Effector memory CD8-positive, alpha-beta T cell (primary cell): Measurements from ENCODE around the gene TMTC4.
"Not testable (repeated sequence)": the region's sequence is repeated elsewhere in the genome, so short reads cannot be mapped to it uniquely, and the experiment has no call there.

Source experiments
- ATAC-seq: fragments of 150-1000 bp; cut with Tn5 transposase; replicated peaks from 2 replicates; pipeline ENCODE4 v1.10.0; 2021; ENCODE audit warnings: mild to moderate bottlenecking, moderate library complexity
- DNase-seq, 3 experiments: peaks; one replicate each; pipeline ENCODE4 v3.0.0; 2021
- H3K27ac Mint-ChIP-seq, 2 donors: one replicate each; pipeline ENCODE4 v1.8.0; 2022; ENCODE audit warnings: mild to moderate bottlenecking in 2 of 2, mixed read lengths in 2 of 2, moderate library complexity in 2 of 2
- H3K27me3 Mint-ChIP-seq, 2 donors: one replicate each; pipeline ENCODE4 v1.8.0; 2022; ENCODE audit warnings: mixed read lengths in 2 of 2
- H3K36me3 Mint-ChIP-seq: one replicate; pipeline ENCODE4 v1.8.0; 2022; ENCODE audit warnings: mild to moderate bottlenecking, moderate library complexity, mixed read lengths; ENCODE audit not compliant: insufficient read depth
- H3K4me1 Mint-ChIP-seq, 2 donors: one replicate each; pipeline ENCODE4 v1.8.0; 2022; ENCODE audit warnings: low read depth in 2 of 2, mixed read lengths in 2 of 2
- H3K4me3 Mint-ChIP-seq, 2 donors: one replicate each; pipeline ENCODE4 v1.8.0; 2022; ENCODE audit warnings: mild to moderate bottlenecking in 2 of 2, mixed read lengths in 2 of 2, moderate library complexity in 2 of 2
- H3K9me3 Mint-ChIP-seq, 2 donors: one replicate each; pipeline ENCODE4 v1.8.0; 2022; ENCODE audit warnings: mixed read lengths in 2 of 2
- total RNA-seq, 9 experiments: gene quantifications; one replicate each; lab custom pipeline; 2026; lab: John Stamatoyannopoulos, UW

Gene TMTC4
- total RNA-seq: 11.8 to 64.9 (median 21.5) reads per million in 9 experiments

DNA sequence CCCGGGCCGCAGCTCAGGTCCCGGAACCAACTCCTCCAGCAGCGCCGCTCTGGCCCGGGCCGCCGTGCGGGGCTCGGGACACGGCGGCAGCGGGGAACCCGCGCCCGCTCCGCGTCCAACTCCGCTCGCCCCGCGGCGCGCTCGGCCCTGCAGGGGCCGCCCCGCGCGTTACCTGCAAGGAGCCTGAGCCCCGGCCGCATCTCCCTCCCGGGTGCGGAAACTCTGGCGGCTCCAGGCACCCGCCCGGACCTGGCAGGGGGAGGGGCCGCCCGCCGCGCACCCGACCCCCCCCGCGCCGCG is at the start of gene TMTC4:
Gene TMTC4 (minus strand): TSS at position 224 of the 300 bp plus-strand sequence. CDS start 4,433 bp downstream, outside the sequence.
- Mint-ChIP-seq H3K36me3 (peaks cover 7% of the 10 kb centered on the region), H3K27ac (peak within 1 kb of the TSS; percentile 88 to 95), H3K4me3 (peak within 1 kb of the TSS; percentile 93 to 97), H3K9me3 (no peaks in the 10 kb centered on the region), H3K27me3 (no peaks in the 10 kb centered on the region), H3K4me1 (peaks cover 23 to 26% of the 10 kb centered on the region in 2 donors)
- ATAC-seq (no peak), DNase-seq (no peak)

GRCh38 chr13:100722517-100722916 is 47.9 kb upstream of the TMTC4 start:
- DNase-seq: no peak
- no peak for ATAC-seq
- no peaks in the 10 kb centered on the region for H3K36me3 Mint-ChIP-seq
- H3K4me3 Mint-ChIP-seq: no peak overlapping the region
- no peak overlapping the region for H3K27ac Mint-ChIP-seq
- peaks cover 0 to 5% of the 10 kb centered on the region in 2 donors for H3K4me1 Mint-ChIP-seq
- peaks cover 0 to 2% of the 10 kb centered on the region in 2 donors for H3K9me3 Mint-ChIP-seq
- H3K27me3 Mint-ChIP-seq: peaks cover 36 to 56% of the 10 kb centered on the region in 2 donors

DNA sequence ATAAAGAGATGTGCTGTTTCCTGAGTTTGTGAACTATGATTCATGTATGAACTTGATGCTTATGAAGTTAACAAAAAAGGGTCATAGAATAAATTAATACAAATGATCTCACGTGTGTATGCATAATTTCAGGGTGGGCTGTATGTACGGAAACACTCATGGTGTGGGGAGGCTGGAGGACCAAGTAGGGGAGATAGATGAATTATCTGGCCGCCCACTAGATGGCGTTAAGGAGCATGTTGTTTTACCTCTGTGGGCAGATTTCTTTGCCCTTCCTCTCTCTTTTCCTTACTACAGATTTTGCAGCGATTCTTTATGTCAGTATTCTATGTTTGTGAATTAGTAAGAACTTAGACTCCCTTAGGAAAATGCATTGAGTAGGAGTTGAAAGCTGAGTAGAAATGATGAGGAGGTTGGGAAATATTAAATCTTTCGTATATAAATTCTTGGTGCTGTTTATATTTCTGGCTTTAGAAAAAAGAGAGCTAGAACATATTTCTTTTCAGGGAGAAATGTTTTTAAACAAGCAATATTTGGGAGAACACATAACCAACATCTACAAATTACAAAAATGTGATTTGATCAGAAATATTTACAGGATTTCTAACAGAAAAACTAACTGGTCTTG is 47.4 kb upstream of the TMTC4 start:
- ATAC-seq: peak; percentile 64
- DNase-seq: peak; percentile 33 to 44 (median 36)
- H3K4me1 Mint-ChIP-seq: peaks cover 0 to 5% of the 10 kb centered on the region in 2 donors
- peaks cover 37 to 61% of the 10 kb centered on the region in 2 donors for H3K27me3 Mint-ChIP-seq
- no peaks in the 10 kb centered on the region for H3K36me3 Mint-ChIP-seq
- no peak overlapping the region for H3K27ac Mint-ChIP-seq
- H3K4me3 Mint-ChIP-seq: no peak overlapping the region
- H3K9me3 Mint-ChIP-seq: peaks cover 0 to 1% of the 10 kb centered on the region in 2 donors

GRCh38 chr13:100715604-100716003 is 41.0 kb upstream of the TMTC4 start:
- no peak overlapping the region for H3K27ac Mint-ChIP-seq
- no peak overlapping the region for H3K4me3 Mint-ChIP-seq
- H3K36me3 Mint-ChIP-seq: no peaks in the 10 kb centered on the region
- peaks cover 21 to 31% of the 10 kb centered on the region in 2 donors for H3K27me3 Mint-ChIP-seq
- no peaks in the 10 kb centered on the region for H3K9me3 Mint-ChIP-seq
- DNase-seq: no peak
- ATAC-seq: no peak
- H3K4me1 Mint-ChIP-seq: no peaks in the 10 kb centered on the region

DNA sequence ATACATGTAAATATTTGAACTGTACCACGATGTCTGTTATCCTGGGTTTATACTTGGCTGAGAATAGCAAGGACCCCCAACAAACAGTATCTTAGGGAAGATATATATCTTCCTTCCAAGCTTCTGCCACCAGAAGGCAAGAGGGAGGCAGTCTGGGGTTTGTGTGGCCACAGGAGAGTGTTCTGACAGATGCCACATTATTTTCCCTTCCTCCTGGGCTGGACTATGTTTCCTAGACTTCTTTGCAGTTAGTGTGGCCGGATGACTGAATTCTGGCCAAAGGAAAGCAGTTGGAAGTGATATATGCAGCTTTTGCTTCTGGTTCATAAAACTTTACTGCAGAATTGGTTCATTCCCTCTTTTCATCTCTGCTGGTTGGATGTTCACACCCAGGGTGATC is 39.9 kb upstream of the TMTC4 start:
- no peak overlapping the region for H3K4me3 Mint-ChIP-seq
- no peaks in the 10 kb centered on the region for H3K36me3 Mint-ChIP-seq
- H3K9me3 Mint-ChIP-seq: no peaks in the 10 kb centered on the region
- DNase-seq (no peak), ATAC-seq (no peak)
- H3K4me1 Mint-ChIP-seq: no peaks in the 10 kb centered on the region
- H3K27ac Mint-ChIP-seq: no peak overlapping the region
- H3K27me3 Mint-ChIP-seq: peaks cover 21 to 28% of the 10 kb centered on the region in 2 donors

DNA sequence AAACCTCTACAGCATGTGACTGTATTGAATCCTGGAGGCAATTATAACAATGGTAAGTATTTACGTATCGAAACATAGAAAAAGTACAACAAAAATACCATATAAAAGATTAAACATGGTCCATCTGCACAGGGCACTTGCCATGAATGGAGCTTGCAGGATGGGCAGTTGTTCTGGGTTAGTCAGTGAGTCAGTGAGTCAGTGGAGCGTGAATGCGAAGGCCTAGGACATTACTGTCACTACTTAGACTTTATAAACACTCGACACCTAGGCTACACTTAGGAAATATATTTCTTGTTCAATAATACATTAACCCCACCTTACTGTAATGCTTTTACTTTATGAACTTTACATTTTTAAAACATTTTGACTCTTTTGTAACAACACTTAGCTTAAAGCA is 35.6 kb upstream of the TMTC4 start:
- Mint-ChIP-seq H3K36me3 (no peaks in the 10 kb centered on the region), H3K9me3 (no peaks in the 10 kb centered on the region), H3K4me3 (no peak overlapping the region), H3K4me1 (no peaks in the 10 kb centered on the region), H3K27me3 (no peaks in the 10 kb centered on the region), H3K27ac (no peak overlapping the region)
- ATAC-seq: no peak
- DNase-seq: no peak

GRCh38 chr13:100707818-100708740 is 33.5 kb upstream of the TMTC4 start:
- ATAC-seq (no peak), DNase-seq (no peak)
- Mint-ChIP-seq H3K36me3 (no peaks in the 10 kb centered on the region), H3K27ac (no peak overlapping the region), H3K9me3 (no peaks in the 10 kb centered on the region), H3K4me3 (no peak overlapping the region), H3K27me3 (no peaks in the 10 kb centered on the region), H3K4me1 (no peaks in the 10 kb centered on the region)

GRCh38 chr13:100698331-100698730 is 23.7 kb upstream of the TMTC4 start:
- H3K4me1 Mint-ChIP-seq, ATAC-seq, DNase-seq, H3K27ac Mint-ChIP-seq, H3K9me3 Mint-ChIP-seq, H3K36me3 Mint-ChIP-seq, H3K4me3 Mint-ChIP-seq: not testable (repeated sequence)
- H3K27me3 Mint-ChIP-seq: peaks cover 31 to 32% of the 10 kb centered on the region in 2 donors

- Mint-ChIP-seq H3K27ac (no peak overlapping the region), H3K27me3 (peaks cover 46% of the 10 kb centered on the region in 2 donors), H3K9me3 (no peaks in the 10 kb centered on the region), H3K4me1 (no peaks in the 10 kb centered on the region), H3K36me3 (no peaks in the 10 kb centered on the region), H3K4me3 (no peak overlapping the region)
- ATAC-seq (no peak), DNase-seq (no peak)
Observed at GRCh38 chr13:100695509-100695773, 20.8 kb upstream of the TMTC4 start.

DNA sequence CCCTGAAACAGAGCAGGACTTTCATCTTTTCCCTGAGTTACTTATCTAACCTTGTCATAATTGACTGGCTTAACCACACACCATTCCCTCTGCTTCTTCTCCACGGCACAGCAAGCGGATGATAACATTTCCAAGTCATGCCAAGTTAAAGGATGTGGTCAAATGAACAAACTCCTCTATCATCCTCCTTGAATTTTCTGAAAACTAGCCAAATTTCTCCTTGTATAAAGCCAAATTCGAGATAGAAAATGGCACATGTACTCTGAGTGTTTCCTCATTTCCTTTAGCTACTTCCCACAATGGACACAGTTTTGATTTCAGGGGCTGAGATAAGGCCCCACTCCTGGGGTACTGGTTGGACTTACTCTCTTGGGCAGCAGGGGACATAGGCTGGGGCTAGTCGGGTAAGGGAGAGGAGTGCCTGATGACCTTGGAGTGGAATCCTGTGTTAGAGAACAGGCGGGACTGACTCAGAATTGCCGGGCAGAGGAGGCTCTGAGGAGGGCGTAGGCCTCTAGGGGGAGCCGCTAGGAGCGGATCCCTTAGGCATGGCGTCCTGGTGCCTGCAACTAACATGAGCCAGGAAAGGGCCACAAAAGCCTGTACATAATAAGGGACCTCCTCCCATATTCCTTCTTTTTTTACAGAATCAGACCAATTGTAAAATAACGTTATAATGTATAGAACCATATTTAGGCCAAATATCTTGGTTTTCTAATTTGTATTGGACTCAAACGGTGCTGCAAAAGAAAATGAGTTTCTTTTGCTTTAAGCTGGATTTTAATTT is 20.3 kb upstream of the TMTC4 start:
- H3K4me1 Mint-ChIP-seq: no peaks in the 10 kb centered on the region
- no peaks in the 10 kb centered on the region for H3K9me3 Mint-ChIP-seq
- DNase-seq (no peak), ATAC-seq (no peak)
- no peaks in the 10 kb centered on the region for H3K36me3 Mint-ChIP-seq
- no peak overlapping the region for H3K27ac Mint-ChIP-seq
- peaks cover 46% of the 10 kb centered on the region in 2 donors for H3K27me3 Mint-ChIP-seq
- no peak overlapping the region for H3K4me3 Mint-ChIP-seq

- Mint-ChIP-seq H3K27ac (no peak overlapping the region), H3K36me3 (no peaks in the 10 kb centered on the region), H3K4me1 (no peaks in the 10 kb centered on the region), H3K9me3 (peaks cover 5 to 10% of the 10 kb centered on the region in 2 donors), H3K4me3 (no peak overlapping the region), H3K27me3 (peaks cover 30 to 46% of the 10 kb centered on the region in 2 donors)
- DNase-seq (no peak), ATAC-seq (no peak)
Observed at GRCh38 chr13:100689191-100689590, 14.6 kb upstream of the TMTC4 start.

- Mint-ChIP-seq H3K36me3 (peaks cover 3% of the 10 kb centered on the region), H3K9me3 (no peaks in the 10 kb centered on the region), H3K4me1 (peaks cover 9 to 10% of the 10 kb centered on the region in 2 donors), H3K27me3 (peaks cover 17 to 23% of the 10 kb centered on the region in 2 donors), H3K27ac (no peak overlapping the region), H3K4me3 (no peak overlapping the region)
- ATAC-seq (no peak), DNase-seq (no peak)
Observed at GRCh38 chr13:100680131-100680530, 5.5 kb upstream of the TMTC4 start.

DNA sequence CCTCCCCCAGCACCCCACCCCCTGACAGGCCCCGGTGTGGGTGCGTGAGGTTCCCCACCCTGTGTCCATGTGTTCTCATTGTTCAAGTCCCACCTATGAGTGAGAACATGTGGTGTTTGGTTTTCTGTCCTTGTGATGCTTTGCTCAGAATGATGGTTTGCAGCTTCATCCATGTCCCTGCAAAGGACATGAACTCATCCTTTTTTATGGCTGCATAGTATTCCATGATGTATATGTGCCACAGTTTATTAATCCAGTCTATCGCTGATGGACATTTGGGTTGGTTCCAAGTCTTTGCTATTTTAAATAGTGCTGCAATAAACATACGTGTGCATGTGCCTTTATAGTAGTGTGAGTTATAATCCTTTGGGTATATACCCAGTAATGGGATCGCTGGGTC is 2.5 kb upstream of the TMTC4 start:
- H3K36me3 Mint-ChIP-seq, H3K27ac Mint-ChIP-seq, H3K27me3 Mint-ChIP-seq, ATAC-seq, H3K9me3 Mint-ChIP-seq, DNase-seq, H3K4me3 Mint-ChIP-seq: not testable (repeated sequence)
- H3K4me1 Mint-ChIP-seq: peaks cover 23 to 26% of the 10 kb centered on the region in 2 donors
